ENCODE measurements around the gene GM2A. TPM values are rescaled to one million over a fixed set of nuclear protein-coding genes. Genes with fewer than 3 reads are reported as not detected.

Gene GM2A
- total and polyA plus RNA-seq, 2 of the 8 experiments (the other 6 are each of a cell fraction or from before 2014, with no cell fraction given), result 18.5 to 32.2 TPM

DNA sequence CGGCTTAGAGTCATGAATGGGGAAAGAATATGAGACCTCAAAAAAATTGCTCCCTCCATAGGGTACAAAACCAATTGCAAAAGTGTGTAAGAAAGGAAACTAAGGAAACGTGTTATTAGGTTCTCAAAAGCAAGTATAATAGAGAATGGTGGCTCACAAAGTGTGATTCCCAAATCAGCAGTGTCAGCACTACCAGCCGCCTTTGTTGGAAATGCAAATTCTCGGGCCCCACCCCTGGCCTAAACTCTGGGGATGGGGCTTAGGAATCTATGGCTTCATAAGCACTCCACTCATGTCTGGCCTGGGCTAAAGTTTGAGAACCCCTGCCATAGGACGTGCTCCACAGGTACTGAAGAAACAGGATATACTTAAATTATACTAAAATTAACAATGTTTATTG, 27.5 kb upstream of the GM2A start:
- Histone ChIP-seq H3K27me3 (replicated peaks in 1 of 4; ENCODE audit: control insufficient read depth in 3 of 4, extremely low read depth in 1 of 4, insufficient read depth in 3 of 4, low read length in 3 of 4) (peaks cover 0 to 2% (median 0%) of the 10 kb centered on the region in 4 experiments; a peak in 3 of 7 replicates), H2AFZ (ENCODE audit: low read length) (no peak overlapping the region; the same call in 1 of the 2 replicates), H4K91ac (replicated peaks; ENCODE audit: insufficient read length, low read length) (no peak overlapping the region), H2BK12ac (ENCODE audit: low read depth, low read length) (no peak overlapping the region), H2BK120ac (replicated peaks; ENCODE audit: low read depth, low read length) (no peak overlapping the region), H2BK20ac (ENCODE audit: low read length) (no peak overlapping the region), H3K56ac (replicated peaks; ENCODE audit: insufficient read length, low read depth, low read length) (no peak overlapping the region), H3K79me2 (ENCODE audit: control insufficient read depth in 1 of 2, insufficient read depth in 2 of 2, low read length in 2 of 2) (no peaks in the 10 kb centered on the region), H3K23me2 (ENCODE audit: low read depth, low read length) (peaks cover 5% of the 10 kb centered on the region; the same call in 1 of the 2 replicates), H3K9ac (replicated peaks in 1 of 4; ENCODE audit: extremely low read depth in 1 of 4, low read depth in 3 of 4, low read length in 3 of 4) (no peak overlapping the region), H4K20me1 (replicated peaks in 1 of 2; ENCODE audit: control insufficient read depth in 1 of 2, insufficient read depth in 2 of 2, low read length in 2 of 2) (peaks cover 0 to 2% of the 10 kb centered on the region in 2 experiments), H3K4me1 (replicated peaks in 1 of 4; ENCODE audit: control insufficient read depth in 3 of 4, insufficient read depth in 4 of 4, low read length in 3 of 4) (peaks cover 2 to 12% (median 6%) of the 10 kb centered on the region in 4 experiments), H2BK15ac (ENCODE audit: low read length) (no peak overlapping the region), H3K4me2 (ENCODE audit: insufficient read depth in 1 of 2, low read depth in 2 of 2, low read length in 2 of 2) (no peak overlapping the region; a peak in 1 of 4 replicates), H2BK5ac (ENCODE audit: low read depth, low read length) (no peak overlapping the region), H2AK5ac (ENCODE audit: low read depth, low read length) (no peak overlapping the region), H3K9me3 (ENCODE audit: insufficient read depth in 2 of 2, low read depth in 1 of 2, low read length in 1 of 2) (no peaks in the 10 kb centered on the region), H4K8ac (ENCODE audit: extremely low read depth, insufficient read depth, low read length) (no peak overlapping the region), H4K5ac (ENCODE audit: insufficient read length, low read depth, low read length) (no peak overlapping the region), H3K14ac (ENCODE audit: insufficient read length) (no peak overlapping the region), H3K18ac (ENCODE audit: extremely low read depth, low read length) (no peak overlapping the region), H3K27ac (ENCODE audit: low read depth, low read length) (no peak overlapping the region), H3K23ac (ENCODE audit: insufficient read length) (no peak overlapping the region), H3K79me1 (ENCODE audit: low read depth, low read length) (peaks cover 3% of the 10 kb centered on the region; the same call in 1 of the 2 replicates), H3K4me3 (ENCODE audit: extremely low read depth in 1 of 4, insufficient read depth in 2 of 4, low read depth in 3 of 4, low read length in 4 of 4) (no peak overlapping the region), H3K4ac (replicated peaks; ENCODE audit: insufficient read length, low read depth, low read length) (no peak overlapping the region), H3K36me3 (ENCODE audit: control insufficient read depth in 2 of 4, insufficient read depth in 4 of 4, low read length in 3 of 4) (no peaks in the 10 kb centered on the region)
- ChIA-PET POLR2A (ENCODE audit: partially characterized antibody) (interaction anchor here (1.7 kb wide), 1 partner anchor 10 kb away, joined by 4 read pairs; no protein-coding TSS in a partner anchor), CTCF (ENCODE audit: partially characterized antibody) (interaction anchor here (0.6 to 5.2 kb wide), 5 partner anchors 13 to 176 kb away, joined by 3 to 56 read pairs (median 3); no protein-coding TSS in a partner anchor)
- no peak for FAIRE-seq
- peak; percentile 74; the same call in 1 of the 2 replicates for TF ChIP-seq MAFK (IDR thresholded peaks at IDR 0.05; ENCODE audit: low read depth, low read length)
- no peak for TF ChIP-seq RAD21 (IDR thresholded peaks at IDR 0.05 in 1 of 2, conservative IDR thresholded peaks at IDR 0.05 in 1 of 2; ENCODE audit: low read depth in 2 of 2, low read length in 2 of 2)
- DNase-seq (ENCODE audit: low read depth in 1 of 2, low spot score in 2 of 2), result no peak
- WGBS, 2 experiments (ENCODE audit: extremely low coverage in 1 of 2, insufficient coverage in 1 of 2, insufficient read length in 1 of 2, insufficient replicate concordance in 2 of 2, low coverage in 1 of 2, low lambda C conversion rate in 2 of 2, missing lambda C conversion rate in 1 of 2), result 44% methylated on average over 5 of the region's 5 CpGs; no CpG with 5 or more reads in 1 of the 2 experiments
